DND-41 (cell line): ENCODE data around the gene MISP3.

ENCODE experiments used
- ATAC-seq: fragments of 200-7000 bp; cut with Tn5 transposase; 3 replicates; pipeline ENCODE4 v1.9.1; 2021; ENCODE audit warnings: low read depth; ENCODE audit not compliant: insufficient read depth
- DNase-seq: peaks from one replicate; pipeline ENCODE4 v3.0.0-alpha.2; 2020
- H2AFZ ChIP-seq: 2 replicates; pipeline ENCODE4 v1.6.0; 2012; ENCODE audit warnings: low read depth, low read length
- H3K27ac ChIP-seq: 2 replicates; pipeline ENCODE4 v1.5.1; 2012; ENCODE audit warnings: low read length, inconsistent platforms
- H3K27me3 ChIP-seq: fragments of 200-600 bp; sonication (generic); 2 replicates; pipeline ENCODE4 v1.6.0; 2012; ENCODE audit warnings: low read length, mild to moderate bottlenecking, inconsistent platforms; ENCODE audit not compliant: insufficient read depth, poor library complexity
- H3K36me3 ChIP-seq: 2 replicates; pipeline ENCODE4 v1.5.1; 2012; ENCODE audit warnings: low read length, inconsistent platforms; ENCODE audit not compliant: insufficient read depth
- H3K4me1 ChIP-seq: 2 replicates; pipeline ENCODE4 v1.5.1; 2012; ENCODE audit warnings: mild to moderate bottlenecking, low read length; ENCODE audit not compliant: insufficient read depth
- H3K4me2 ChIP-seq: 2 replicates; pipeline ENCODE4 v1.6.0; 2012; ENCODE audit warnings: mild to moderate bottlenecking, moderate library complexity, low read length, inconsistent platforms; ENCODE audit not compliant: insufficient read depth
- H3K4me3 ChIP-seq, 2 experiments: fragments of 200-600 bp in 1 of 2; shearing (Covaris generic) in 1 of 2; 2 replicates each; pipeline ENCODE4 v1.5.1; 2012 to 2016; ENCODE audit warnings: inconsistent platforms in 2 of 2, low read length in 2 of 2, mild to moderate bottlenecking in 2 of 2, low read depth in 1 of 2, moderate library complexity in 1 of 2
- H3K79me2 ChIP-seq: 2 replicates; pipeline ENCODE4 v1.6.0; 2012; ENCODE audit warnings: low read length, inconsistent platforms; ENCODE audit not compliant: insufficient read depth
- H3K9ac ChIP-seq: 2 replicates; pipeline ENCODE4 v1.6.0; 2012; ENCODE audit warnings: low read depth, mild to moderate bottlenecking, inconsistent platforms, low read length, moderate library complexity
- H3K9me3 ChIP-seq: 2 replicates; pipeline ENCODE4 v1.5.1; 2012; ENCODE audit warnings: low read length, moderate library complexity, mild to moderate bottlenecking, inconsistent platforms; ENCODE audit not compliant: insufficient read depth, severe bottlenecking
- H4K20me1 ChIP-seq: 2 replicates; pipeline ENCODE4 v1.6.0; 2012; ENCODE audit warnings: low read length; ENCODE audit not compliant: insufficient read depth
- CTCF ChIP-seq: IDR thresholded peaks from 2 replicates; pipeline ENCODE4 v1.5.1; 2012; ENCODE audit warnings: borderline replicate concordance, low read length, moderate library complexity, mild to moderate bottlenecking; ENCODE audit not compliant: poor library complexity, severe bottlenecking; ENCODE audit errors: extremely low read depth
- EZH2 ChIP-seq: IDR thresholded peaks from 3 replicates; pipeline ENCODE4 v1.6.1; 2012; ENCODE audit warnings: borderline replicate concordance, low read depth, mild to moderate bottlenecking, moderate library complexity, low read length, inconsistent platforms; ENCODE audit not compliant: severe bottlenecking

The MISP3 gene

GRCh38 chr19:14062558-14062855 lies 10.1 kb upstream of the MISP3 start:
- peaks cover 7% of the 10 kb centered on the region for H3K4me1 ChIP-seq
- H3K9me3 ChIP-seq, result no peaks in the 10 kb centered on the region
- no peak for ATAC-seq
- no peak for TF ChIP-seq CTCF
- no peak for TF ChIP-seq EZH2
- H3K79me2 ChIP-seq, result no peaks in the 10 kb centered on the region
- H3K9ac ChIP-seq, result no peak overlapping the region
- no peaks in the 10 kb centered on the region for H4K20me1 ChIP-seq
- H3K4me2 ChIP-seq, result no peak overlapping the region
- no peak overlapping the region for H3K27ac ChIP-seq
- DNase-seq, result no peak
- H2AFZ ChIP-seq, result no peak overlapping the region
- no peaks in the 10 kb centered on the region for H3K36me3 ChIP-seq
- H3K27me3 ChIP-seq, result no peaks in the 10 kb centered on the region
- no peak overlapping the region for H3K4me3 ChIP-seq

GRCh38 chr19:14063105-14063504 lies 9.5 kb upstream of the MISP3 start:
- H2AFZ ChIP-seq, result no peak overlapping the region
- ATAC-seq, result no peak
- no peak overlapping the region for H3K4me3 ChIP-seq
- H3K27me3 ChIP-seq, result no peaks in the 10 kb centered on the region
- H3K27ac ChIP-seq, result no peak overlapping the region
- TF ChIP-seq EZH2, result no peak
- no peak for TF ChIP-seq CTCF
- H3K4me2 ChIP-seq, result no peak overlapping the region
- no peaks in the 10 kb centered on the region for H3K36me3 ChIP-seq
- no peaks in the 10 kb centered on the region for H4K20me1 ChIP-seq
- DNase-seq, result no peak
- H3K79me2 ChIP-seq, result no peaks in the 10 kb centered on the region
- H3K9ac ChIP-seq, result no peak overlapping the region
- H3K4me1 ChIP-seq, result peaks cover 2% of the 10 kb centered on the region
- H3K9me3 ChIP-seq, result no peaks in the 10 kb centered on the region

GRCh38 chr19:14066134-14066533 lies 6.5 kb upstream of the MISP3 start:
- Histone ChIP-seq H3K79me2 (no peaks in the 10 kb centered on the region), H3K9me3 (no peaks in the 10 kb centered on the region), H3K27ac (no peak overlapping the region), H3K4me1 (no peaks in the 10 kb centered on the region), H3K36me3 (no peaks in the 10 kb centered on the region), H4K20me1 (no peaks in the 10 kb centered on the region), H3K4me2 (no peak overlapping the region), H3K4me3 (no peak overlapping the region), H3K27me3 (no peaks in the 10 kb centered on the region), H3K9ac (no peak overlapping the region), H2AFZ (no peak overlapping the region)
- TF ChIP-seq CTCF (no peak), EZH2 (no peak)
- ATAC-seq (no peak), DNase-seq (no peak)
